Body of pancreas (tissue), 4 donors: ENCODE measurements around the gene SPRED2. TPM values are rescaled to one million over a fixed set of nuclear protein-coding genes. Genes with fewer than 3 reads are reported as not detected.

Experiments
- ATAC-seq: fragments of 150-250 bp; one replicate; pipeline ENCODE4 v1.9.1; 2016
- DNase-seq, 4 donors: peaks; one replicate each; pipeline ENCODE4 v3.0.0-alpha.2; 2019
- H3K27ac ChIP-seq, 4 donors: fragments of 200-600 bp; sonication (generic); 1 replicate in 3 of 4; 2 replicates in 1 of 4; pipeline versions ENCODE4 v1.5.1 to v1.6.1; 2016 to 2019; ENCODE audit warnings: mild to moderate bottlenecking in 1 of 4, mixed read lengths in 1 of 4, moderate library complexity in 1 of 4
- H3K27me3 ChIP-seq, 2 donors: fragments of 200-600 bp; sonication (generic); one replicate each; pipeline ENCODE4 v1.6.0; 2016; ENCODE audit warnings: mild to moderate bottlenecking in 1 of 2
- H3K36me3 ChIP-seq, 2 donors: fragments of 200-600 bp; sonication (generic); replicated peaks in 1 of 2; 2 replicates each; pipeline ENCODE4 v1.5.1; 2016; ENCODE audit warnings: low read depth in 2 of 2; ENCODE audit not compliant: insufficient read depth in 1 of 2
- H3K4me1 ChIP-seq: fragments of 200-600 bp; sonication (generic); one replicate; pipeline ENCODE4 v1.6.0; 2016
- H3K4me3 ChIP-seq, 2 donors: fragments of 200-600 bp; sonication (generic); 1 replicate in 1 of 2; 2 replicates in 1 of 2; pipeline ENCODE4 v1.5.1; 2016 to 2019
- H3K9me3 ChIP-seq, 3 donors: fragments of 200-600 bp; sonication (generic); 1 replicate in 2 of 3; 2 replicates in 1 of 3; pipeline ENCODE4 v1.5.1; 2016
- POLR2A ChIP-seq, 3 donors: fragments of 450-650 bp; IDR thresholded peaks; one replicate each; pipeline ENCODE4 v1.6.1; 2016; ENCODE audit warnings: antibody characterized with exemption in 3 of 3, mild to moderate bottlenecking in 2 of 3
- WGBS, 2 donors: methylation state at CpG; one replicate each; pipeline ENCODE4 v1.1.5; 2017; 5-methylcytosine and 5-hydroxymethylcytosine counted together
- intact Hi-C: fragments of 100-400 bp; cut with DNase I; formaldehyde crosslinking; loops from one replicate; pipeline ENCODE4 v1.15.1; 2023
- total RNA-seq, 2 donors: library from RNA; depleted of rRNA; stranded (reverse); fragments of >200 nt; gene quantifications; one replicate each; pipeline ENCODE4 v1.1.0, GENCODE V29; 2016
- TF ChIP-seq, protein P1 (sequence below), 7 experiments: fragments of 450-650 bp in 4 of 7; fragments of 200-600 bp in 3 of 7; sonication (generic) in 3 of 7; IDR thresholded peaks; one replicate each; pipeline ENCODE4 v1.5.1; 2016 to 2019; ENCODE audit warnings: antibody characterized with exemption in 7 of 7

Gene SPRED2
- total RNA-seq, 2 donors from 2014 or later: 16.1 to 16.2 TPM

- Histone ChIP-seq H3K4me3 (no peak overlapping the region), H3K27me3 (no peaks in the 10 kb centered on the region), H3K9me3 (no peaks in the 10 kb centered on the region), H3K27ac (peak overlapping the region in 1 of 4 donors; percentile 35), H3K4me1 (peaks cover 45% of the 10 kb centered on the region), H3K36me3 (no peaks in the 10 kb centered on the region)
- ATAC-seq (no peak), DNase-seq (no peak)
- TF ChIP-seq, protein P1, sequence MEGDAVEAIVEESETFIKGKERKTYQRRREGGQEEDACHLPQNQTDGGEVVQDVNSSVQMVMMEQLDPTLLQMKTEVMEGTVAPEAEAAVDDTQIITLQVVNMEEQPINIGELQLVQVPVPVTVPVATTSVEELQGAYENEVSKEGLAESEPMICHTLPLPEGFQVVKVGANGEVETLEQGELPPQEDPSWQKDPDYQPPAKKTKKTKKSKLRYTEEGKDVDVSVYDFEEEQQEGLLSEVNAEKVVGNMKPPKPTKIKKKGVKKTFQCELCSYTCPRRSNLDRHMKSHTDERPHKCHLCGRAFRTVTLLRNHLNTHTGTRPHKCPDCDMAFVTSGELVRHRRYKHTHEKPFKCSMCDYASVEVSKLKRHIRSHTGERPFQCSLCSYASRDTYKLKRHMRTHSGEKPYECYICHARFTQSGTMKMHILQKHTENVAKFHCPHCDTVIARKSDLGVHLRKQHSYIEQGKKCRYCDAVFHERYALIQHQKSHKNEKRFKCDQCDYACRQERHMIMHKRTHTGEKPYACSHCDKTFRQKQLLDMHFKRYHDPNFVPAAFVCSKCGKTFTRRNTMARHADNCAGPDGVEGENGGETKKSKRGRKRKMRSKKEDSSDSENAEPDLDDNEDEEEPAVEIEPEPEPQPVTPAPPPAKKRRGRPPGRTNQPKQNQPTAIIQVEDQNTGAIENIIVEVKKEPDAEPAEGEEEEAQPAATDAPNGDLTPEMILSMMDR (IDR thresholded peaks at IDR 0.05): no peak
- TF ChIP-seq POLR2A (IDR thresholded peaks at IDR 0.05): no peak
- intact Hi-C loops: loop anchor here (10.0 kb wide), 1 partner anchor 54 kb away; no protein-coding TSS in a partner anchor
- WGBS, 2 donors: 61 to 90% methylated on average over 4 of the region's 4 CpGs
Observed at GRCh38 chr2:65371074-65371434, 61.3 kb downstream of the SPRED2 start.

GRCh38 chr2:65370387-65371073 is 61.9 kb downstream of the SPRED2 start:
- Histone ChIP-seq H3K4me3 (no peak overlapping the region), H3K4me1 (peaks cover 45% of the 10 kb centered on the region), H3K36me3 (no peaks in the 10 kb centered on the region), H3K27me3 (no peaks in the 10 kb centered on the region), H3K9me3 (no peaks in the 10 kb centered on the region), H3K27ac (no peak overlapping the region)
- TF ChIP-seq POLR2A (IDR thresholded peaks at IDR 0.05): no peak
- TF ChIP-seq, protein P1 (IDR thresholded peaks at IDR 0.05): no peak
- 79 to 86% methylated on average over 5 of the region's 5 CpGs for WGBS, 2 donors
- DNase-seq: peak in 1 of 4 donors; percentile 25
- ATAC-seq: no peak
- intact Hi-C loops: loop anchor here (10.0 kb wide), 1 partner anchor 54 kb away; no protein-coding TSS in a partner anchor

DNA sequence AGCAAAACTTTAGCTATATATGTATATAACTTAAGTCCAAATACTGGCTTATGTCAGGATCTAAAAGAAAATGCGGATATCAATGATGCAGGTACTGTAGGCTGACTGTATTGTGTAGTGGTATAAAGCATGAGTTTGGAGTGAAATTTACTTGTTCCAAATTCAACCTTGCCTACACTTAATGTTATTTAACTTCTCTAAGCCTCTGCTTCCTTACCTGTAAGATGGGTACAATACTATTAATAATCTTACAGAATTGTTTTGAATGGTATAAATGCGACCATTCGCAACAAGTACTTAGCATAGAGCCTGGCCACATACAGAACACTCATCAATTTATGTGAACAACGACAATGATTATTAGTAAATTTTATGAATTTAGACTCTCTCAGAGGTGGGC is 62.4 kb downstream of the SPRED2 start:
- H3K4me1 ChIP-seq: peaks cover 42% of the 10 kb centered on the region
- H3K9me3 ChIP-seq: no peaks in the 10 kb centered on the region
- intact Hi-C loops: loop anchor here (10.0 kb wide), 1 partner anchor 55 kb away; no protein-coding TSS in a partner anchor
- H3K27ac ChIP-seq: no peak overlapping the region
- TF ChIP-seq POLR2A (IDR thresholded peaks at IDR 0.05): no peak
- TF ChIP-seq, protein P1 (IDR thresholded peaks at IDR 0.05): no peak
- DNase-seq: no peak
- ATAC-seq: no peak
- H3K4me3 ChIP-seq: no peak overlapping the region
- WGBS, 2 donors: 72 to 82% methylated on average over 4 of the region's 4 CpGs
- no peaks in the 10 kb centered on the region for H3K27me3 ChIP-seq
- H3K36me3 ChIP-seq: no peaks in the 10 kb centered on the region

DNA sequence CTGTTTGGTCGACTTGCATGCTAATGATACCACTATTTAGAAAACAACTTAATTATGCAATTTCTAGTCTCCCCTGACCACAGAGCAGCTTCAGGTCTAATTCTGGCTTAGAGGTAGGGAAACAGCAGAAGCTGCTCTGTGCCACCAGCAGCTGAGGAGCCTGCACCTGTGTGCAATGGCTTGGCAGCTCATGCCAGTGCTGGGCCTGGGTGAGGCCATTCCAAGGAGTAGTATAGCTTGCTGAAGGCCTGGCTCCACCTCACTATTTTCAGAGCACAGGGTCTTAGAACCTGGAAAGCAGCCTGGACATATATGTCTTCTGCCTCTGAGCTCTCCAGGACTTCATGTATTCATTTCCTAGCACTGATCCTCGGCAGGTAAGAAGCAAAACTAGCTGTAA is 62.8 kb downstream of the SPRED2 start:
- Histone ChIP-seq H3K9me3 (no peaks in the 10 kb centered on the region), H3K4me3 (no peak overlapping the region), H3K4me1 (peaks cover 38% of the 10 kb centered on the region), H3K27me3 (no peaks in the 10 kb centered on the region), H3K27ac (no peak overlapping the region), H3K36me3 (no peaks in the 10 kb centered on the region)
- 89 to 91% methylated on average over 2 of the region's 2 CpGs for WGBS, 2 donors
- intact Hi-C loops: no loop called here
- TF ChIP-seq, protein P1 (IDR thresholded peaks at IDR 0.05): no peak
- no peak for TF ChIP-seq POLR2A (IDR thresholded peaks at IDR 0.05)
- no peak for ATAC-seq
- peak in 1 of 4 donors; percentile 30 for DNase-seq

DNA sequence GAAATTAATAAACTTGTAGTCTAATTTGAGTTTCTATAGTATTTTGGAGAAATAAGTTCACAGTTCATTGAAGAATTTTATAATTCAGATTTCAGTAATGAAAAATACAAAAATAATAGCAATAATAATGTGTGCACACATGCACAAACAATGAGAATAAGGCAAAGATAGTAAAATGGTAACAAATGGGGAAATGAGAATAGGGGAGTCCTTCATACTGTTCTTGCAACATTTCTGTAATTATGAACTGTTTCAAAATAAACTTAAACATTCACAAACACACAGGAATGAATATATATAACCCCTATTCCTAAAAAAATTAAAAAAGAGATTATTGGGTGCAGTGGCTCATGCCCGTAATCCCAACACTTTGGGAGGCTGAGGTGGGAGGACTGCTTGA is 63.9 kb downstream of the SPRED2 start:
- Histone ChIP-seq H3K27me3 (no peaks in the 10 kb centered on the region), H3K4me3 (no peak overlapping the region), H3K27ac (no peak overlapping the region), H3K4me1 (peaks cover 35% of the 10 kb centered on the region), H3K9me3 (no peaks in the 10 kb centered on the region), H3K36me3 (no peaks in the 10 kb centered on the region)
- no peak for TF ChIP-seq POLR2A (IDR thresholded peaks at IDR 0.05)
- TF ChIP-seq, protein P1 (IDR thresholded peaks at IDR 0.05): no peak
- WGBS, 2 donors: 94 to 95% methylated on average over 1 of the region's 1 CpG
- no peak for ATAC-seq
- no peak for DNase-seq
- intact Hi-C loops: no loop called here
